Measurements from ENCODE around the gene MRTFB.

DNA sequence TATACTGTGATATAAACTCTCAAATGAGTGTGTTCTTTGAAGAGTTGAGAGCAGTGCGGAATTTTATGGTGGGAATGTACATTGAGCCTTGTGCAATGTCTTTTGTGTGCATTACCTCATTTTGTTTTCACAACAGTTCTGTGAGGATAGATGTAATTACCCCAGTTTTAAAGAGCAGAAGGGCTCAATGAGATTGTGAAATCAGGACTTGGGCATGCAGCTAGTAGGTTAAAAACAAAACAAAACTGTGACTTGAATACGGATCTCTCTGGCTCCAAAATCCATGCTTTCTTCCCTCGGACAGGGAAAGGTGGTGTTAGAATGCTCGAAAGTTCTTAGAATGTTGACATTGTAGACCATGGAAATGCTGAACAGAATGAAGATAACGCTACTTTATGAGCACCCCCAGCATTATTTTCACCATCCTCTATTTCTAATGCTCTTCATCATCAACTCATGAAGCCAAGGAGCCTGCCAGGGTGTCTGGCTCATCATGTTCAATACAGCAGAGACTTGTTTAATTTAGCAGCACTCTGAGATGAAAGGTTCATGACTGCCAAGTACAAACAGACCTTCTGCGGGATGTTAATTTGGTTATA, 17.1 kb downstream of the MRTFB start:
- TF ChIP-seq, protein P1, sequence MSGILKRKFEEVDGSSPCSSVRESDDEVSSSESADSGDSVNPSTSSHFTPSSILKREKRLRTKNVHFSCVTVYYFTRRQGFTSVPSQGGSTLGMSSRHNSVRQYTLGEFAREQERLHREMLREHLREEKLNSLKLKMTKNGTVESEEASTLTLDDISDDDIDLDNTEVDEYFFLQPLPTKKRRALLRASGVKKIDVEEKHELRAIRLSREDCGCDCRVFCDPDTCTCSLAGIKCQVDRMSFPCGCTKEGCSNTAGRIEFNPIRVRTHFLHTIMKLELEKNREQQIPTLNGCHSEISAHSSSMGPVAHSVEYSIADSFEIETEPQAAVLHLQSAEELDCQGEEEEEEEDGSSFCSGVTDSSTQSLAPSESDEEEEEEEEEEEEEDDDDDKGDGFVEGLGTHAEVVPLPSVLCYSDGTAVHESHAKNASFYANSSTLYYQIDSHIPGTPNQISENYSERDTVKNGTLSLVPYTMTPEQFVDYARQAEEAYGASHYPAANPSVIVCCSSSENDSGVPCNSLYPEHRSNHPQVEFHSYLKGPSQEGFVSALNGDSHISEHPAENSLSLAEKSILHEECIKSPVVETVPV (CRISPR knock-in tag; IDR thresholded peaks at IDR 0.05), result no peak
- TF ChIP-seq BACH2 (CRISPR knock-in tag; IDR thresholded peaks at IDR 0.05; ENCODE audit: borderline replicate concordance), result no peak
- TF ChIP-seq, protein P2, sequence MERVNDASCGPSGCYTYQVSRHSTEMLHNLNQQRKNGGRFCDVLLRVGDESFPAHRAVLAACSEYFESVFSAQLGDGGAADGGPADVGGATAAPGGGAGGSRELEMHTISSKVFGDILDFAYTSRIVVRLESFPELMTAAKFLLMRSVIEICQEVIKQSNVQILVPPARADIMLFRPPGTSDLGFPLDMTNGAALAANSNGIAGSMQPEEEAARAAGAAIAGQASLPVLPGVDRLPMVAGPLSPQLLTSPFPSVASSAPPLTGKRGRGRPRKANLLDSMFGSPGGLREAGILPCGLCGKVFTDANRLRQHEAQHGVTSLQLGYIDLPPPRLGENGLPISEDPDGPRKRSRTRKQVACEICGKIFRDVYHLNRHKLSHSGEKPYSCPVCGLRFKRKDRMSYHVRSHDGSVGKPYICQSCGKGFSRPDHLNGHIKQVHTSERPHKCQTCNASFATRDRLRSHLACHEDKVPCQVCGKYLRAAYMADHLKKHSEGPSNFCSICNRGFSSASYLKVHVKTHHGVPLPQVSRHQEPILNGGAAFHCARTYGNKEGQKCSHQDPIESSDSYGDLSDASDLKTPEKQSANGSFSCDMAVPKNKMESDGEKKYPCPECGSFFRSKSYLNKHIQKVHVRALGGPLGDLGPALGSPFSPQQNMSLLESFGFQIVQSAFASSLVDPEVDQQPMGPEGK (CRISPR knock-in tag; IDR thresholded peaks at IDR 0.05; ENCODE audit: borderline replicate concordance), result no peak
- TF ChIP-seq ZNF70 (CRISPR knock-in tag; IDR thresholded peaks at IDR 0.05), result no peak
- TF ChIP-seq RARB (CRISPR knock-in tag; IDR thresholded peaks at IDR 0.05), result no peak
